Adrenal gland (tissue), 12 donors: ENCODE results near the gene FBLN2. TPM values are rescaled to one million over a fixed set of nuclear protein-coding genes. Genes with fewer than 3 reads are reported as not detected.

Experiments used
- DNase-seq, 7 donors: peaks; one replicate each; pipeline ENCODE4 v3.0.0-alpha.2; 2019 to 2020
- H3K27ac ChIP-seq, 5 donors: fragments of 200-600 bp; sonication (generic) in 4 of 5; 1 replicate in 3 of 5; 2 replicates in 2 of 5; pipeline versions ENCODE4 v1.5.1 to v1.8.0; 2016 to 2020; ENCODE audit warnings: mild to moderate bottlenecking in 1 of 5
- H3K27me3 ChIP-seq: fragments of 200-600 bp; 2 replicates; pipeline ENCODE4 v1.8.0; 2021
- H3K36me3 ChIP-seq, 2 donors: fragments of 200-600 bp; replicated peaks in 1 of 2; 1 replicate in 1 of 2; 2 replicates in 1 of 2; pipeline versions ENCODE4 v1.5.1 to v1.8.0; 2018 to 2022
- H3K4me1 ChIP-seq, 2 donors: fragments of 200-600 bp; replicated peaks in 1 of 2; 1 replicate in 1 of 2; 2 replicates in 1 of 2; pipeline versions ENCODE4 v1.5.1 to v1.8.0; 2018 to 2021
- H3K4me3 ChIP-seq, 4 donors: fragments of 200-600 bp; sonication (generic) in 3 of 4; one replicate each; pipeline ENCODE4 v1.5.1; 2016 to 2018
- H3K9me3 ChIP-seq, 3 donors: fragments of 200-600 bp; sonication (generic) in 1 of 3; replicated peaks in 1 of 3; 1 replicate in 2 of 3; 2 replicates in 1 of 3; pipeline versions ENCODE4 v1.5.1 to v1.8.0; 2016 to 2021
- POLR2A ChIP-seq, 2 donors: fragments of 450-650 bp; IDR thresholded peaks; one replicate each; pipeline ENCODE4 v1.6.1; 2017; ENCODE audit warnings: antibody characterized with exemption in 2 of 2, mild to moderate bottlenecking in 2 of 2, moderate library complexity in 1 of 2
- WGBS, 4 donors: extraction: QIAGEN DNeasy Blood & Tissue Kit in 2 of 4; methylation state at CpG; one replicate each; pipeline versions ENCODE4 v1.1.5 to v1.1.7; 2013 to 2017; 5-methylcytosine and 5-hydroxymethylcytosine counted together
- intact Hi-C, 2 donors: fragments of 100-400 bp; cut with DNase I; formaldehyde crosslinking; loops; one replicate each; pipeline versions ENCODE4 v1.14.1 to v1.15.0; 2022 to 2023
- polyA plus RNA-seq, 3 donors: library from polyadenylated mRNA; stranded (reverse); fragments of 200-250 nt in 2 of 3; fragments of 350-450 nt in 1 of 3; fragmentation: Illumina TruSeq in 1 of 3; extraction: RNeasy Lipid Tissue Mini Kit (QIAGEN cat#74804) in 1 of 3; gene quantifications; one replicate each; pipeline ENCODE4 v1.2.3, GENCODE V29; 2013 to 2014
- total RNA-seq, 9 donors: library from RNA; depleted of rRNA in 4 of 9; stranded (reverse); fragments of >200 nt in 4 of 9; fragments of 120-200 nt in 1 of 9; fragmentation: NEBNext Ultra II Directional in 1 of 9; extraction: Animal tissue kit (Norgen Biotek cat#: 25700) in 1 of 9; gene quantifications; one replicate each; pipeline versions ENCODE4 v1.1.0 to v1.2.4, GENCODE V29; 2013 to 2023
- TF ChIP-seq, protein P1 (sequence below), 6 experiments: fragments of 450-650 bp in 4 of 6; fragments of 200-600 bp in 2 of 6; sonication (generic) in 1 of 6; IDR thresholded peaks; 1 replicate in 5 of 6; 2 replicates in 1 of 6; pipeline versions ENCODE4 v1.5.1 to v1.8.0; 2016 to 2021; ENCODE audit warnings: antibody characterized with exemption in 6 of 6, mild to moderate bottlenecking in 2 of 6, moderate library complexity in 1 of 6
- donor health status: healthy with polysubstance abuse.
- donor health status: Bipolar disorder and iron deficiency.
- donor health status: DM: yes; HTN: yes; CAD: no.
- donor health status: DM: no; HTN: no; CAD: no.
- donor health status: DM: no; HTN: no; CAD: no.
- donor health status: DM: yes; HTN: yes; CAD: no.

The FBLN2 gene
- total and polyA plus RNA-seq, 12 donors = 1.8 to 31.5 (median 7.0) TPM

DNA sequence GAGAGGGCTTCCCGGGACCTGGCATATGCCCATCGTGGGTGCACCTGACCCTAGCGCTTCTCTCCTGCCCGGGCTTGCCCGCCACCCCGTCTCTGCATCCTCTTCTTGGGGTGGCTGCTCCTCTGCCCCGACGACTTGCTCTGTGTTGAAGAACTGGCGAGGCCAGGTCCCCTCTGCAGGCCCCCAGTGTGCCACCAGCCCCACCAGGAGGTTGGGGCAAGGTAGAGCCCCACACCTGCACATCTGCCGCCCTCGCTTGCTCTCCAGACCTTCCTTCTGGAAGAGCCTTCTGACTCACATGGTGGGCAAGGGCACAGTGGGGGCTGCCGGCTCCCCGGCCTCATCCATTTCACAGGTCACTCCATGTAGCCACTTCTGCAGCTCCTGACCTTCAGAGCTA, 84.3 kb downstream of the FBLN2 start:
- Histone ChIP-seq H3K27me3 (no peaks in the 10 kb centered on the region), H3K9me3 (no peaks in the 10 kb centered on the region), H3K27ac (no peak overlapping the region), H3K36me3 (no peaks in the 10 kb centered on the region), H3K4me1 (no peaks in the 10 kb centered on the region), H3K4me3 (no peak overlapping the region)
- no peak for DNase-seq
- no peak for TF ChIP-seq POLR2A (IDR thresholded peaks at IDR 0.05)
- TF ChIP-seq, protein P1, sequence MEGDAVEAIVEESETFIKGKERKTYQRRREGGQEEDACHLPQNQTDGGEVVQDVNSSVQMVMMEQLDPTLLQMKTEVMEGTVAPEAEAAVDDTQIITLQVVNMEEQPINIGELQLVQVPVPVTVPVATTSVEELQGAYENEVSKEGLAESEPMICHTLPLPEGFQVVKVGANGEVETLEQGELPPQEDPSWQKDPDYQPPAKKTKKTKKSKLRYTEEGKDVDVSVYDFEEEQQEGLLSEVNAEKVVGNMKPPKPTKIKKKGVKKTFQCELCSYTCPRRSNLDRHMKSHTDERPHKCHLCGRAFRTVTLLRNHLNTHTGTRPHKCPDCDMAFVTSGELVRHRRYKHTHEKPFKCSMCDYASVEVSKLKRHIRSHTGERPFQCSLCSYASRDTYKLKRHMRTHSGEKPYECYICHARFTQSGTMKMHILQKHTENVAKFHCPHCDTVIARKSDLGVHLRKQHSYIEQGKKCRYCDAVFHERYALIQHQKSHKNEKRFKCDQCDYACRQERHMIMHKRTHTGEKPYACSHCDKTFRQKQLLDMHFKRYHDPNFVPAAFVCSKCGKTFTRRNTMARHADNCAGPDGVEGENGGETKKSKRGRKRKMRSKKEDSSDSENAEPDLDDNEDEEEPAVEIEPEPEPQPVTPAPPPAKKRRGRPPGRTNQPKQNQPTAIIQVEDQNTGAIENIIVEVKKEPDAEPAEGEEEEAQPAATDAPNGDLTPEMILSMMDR (IDR thresholded peaks at IDR 0.05) = no peak
- intact Hi-C loops = no loop called here
- WGBS, 4 donors = 92 to 94% (median 93%) methylated on average over 5 to 13 of the region's 13 CpGs

DNA sequence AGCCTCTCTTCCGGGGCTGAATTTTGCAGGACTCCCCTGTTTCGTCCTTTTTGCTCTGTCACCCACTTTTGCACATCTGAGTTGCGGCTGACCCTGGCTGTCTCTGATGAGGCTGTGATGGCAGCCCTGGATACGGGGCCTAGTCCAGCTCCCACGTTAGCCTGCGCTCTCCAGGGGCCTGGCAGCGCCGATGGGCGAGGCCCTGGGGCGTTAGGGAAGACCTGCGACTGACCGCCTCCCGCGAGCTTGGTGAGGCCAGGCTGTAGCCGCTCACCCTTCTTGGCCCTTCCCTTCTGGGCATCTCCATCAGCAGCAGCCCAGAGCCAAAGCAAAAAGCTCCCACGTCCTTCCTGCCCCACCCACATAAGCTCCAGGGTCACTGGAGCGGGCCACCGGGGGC, 85.2 kb downstream of the FBLN2 start:
- Histone ChIP-seq H3K4me1 (no peaks in the 10 kb centered on the region), H3K27ac (no peak overlapping the region), H3K9me3 (no peaks in the 10 kb centered on the region), H3K27me3 (no peaks in the 10 kb centered on the region), H3K36me3 (no peaks in the 10 kb centered on the region), H3K4me3 (no peak overlapping the region)
- WGBS, 4 donors = 76 to 87% (median 81%) methylated on average over 6 to 18 of the region's 18 CpGs
- no peak for DNase-seq
- TF ChIP-seq POLR2A (IDR thresholded peaks at IDR 0.05) = no peak
- TF ChIP-seq, protein P1 (IDR thresholded peaks at IDR 0.05) = no peak
- intact Hi-C loops = no loop called here

DNA sequence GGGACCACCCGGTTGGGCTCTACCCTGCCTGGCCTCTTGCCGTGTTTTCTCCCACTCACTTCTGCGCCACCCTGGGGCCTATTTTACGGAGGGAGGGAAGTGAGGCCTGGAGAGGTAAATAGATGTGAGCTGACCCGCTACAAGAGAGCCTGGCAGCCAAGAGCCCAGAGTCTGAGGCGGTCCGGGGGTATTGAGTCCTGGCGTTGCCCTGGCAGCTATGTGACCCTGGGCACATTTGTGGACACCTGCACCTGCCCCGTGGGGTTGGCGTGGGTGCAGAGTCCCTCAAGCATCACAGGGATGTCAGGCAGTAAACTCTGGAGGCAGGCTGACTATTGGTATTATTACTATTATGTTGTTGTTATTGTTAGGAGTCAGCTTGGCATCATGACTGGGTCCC, 85.7 kb downstream of the FBLN2 start:
- H3K9me3 ChIP-seq = no peaks in the 10 kb centered on the region
- intact Hi-C loops = no loop called here
- no peaks in the 10 kb centered on the region for H3K4me1 ChIP-seq
- no peaks in the 10 kb centered on the region for H3K27me3 ChIP-seq
- 74 to 91% (median 82%) methylated on average over 9 to 10 of the region's 10 CpGs for WGBS, 4 donors
- no peak for DNase-seq
- H3K36me3 ChIP-seq = no peaks in the 10 kb centered on the region
- TF ChIP-seq, protein P1 (IDR thresholded peaks at IDR 0.05) = no peak
- no peak for TF ChIP-seq POLR2A (IDR thresholded peaks at IDR 0.05)
- no peak overlapping the region for H3K4me3 ChIP-seq
- H3K27ac ChIP-seq = no peak overlapping the region

DNA sequence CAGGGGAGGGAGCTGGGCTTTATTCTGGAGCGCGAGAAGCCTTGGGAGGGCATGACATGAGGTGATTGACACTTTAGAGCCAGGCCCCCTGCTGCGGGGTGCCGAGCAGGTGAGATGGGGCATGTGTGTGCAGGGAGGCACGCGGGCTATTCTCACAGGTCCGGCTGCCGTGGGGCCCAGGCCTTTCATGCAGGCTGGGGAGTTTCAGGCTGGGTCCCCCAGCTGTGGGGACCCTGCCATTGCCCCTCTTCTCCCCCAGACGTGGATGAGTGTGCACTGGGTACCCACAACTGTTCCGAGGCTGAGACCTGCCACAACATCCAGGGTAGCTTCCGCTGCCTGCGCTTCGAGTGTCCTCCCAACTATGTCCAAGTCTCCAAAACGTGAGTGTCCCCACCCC, 87.3 kb downstream of the FBLN2 start:
- Histone ChIP-seq H3K4me3 (no peak overlapping the region), H3K9me3 (no peaks in the 10 kb centered on the region), H3K27ac (no peak overlapping the region), H3K27me3 (no peaks in the 10 kb centered on the region), H3K36me3 (no peaks in the 10 kb centered on the region), H3K4me1 (no peaks in the 10 kb centered on the region)
- TF ChIP-seq, protein P1 (IDR thresholded peaks at IDR 0.05) = no peak
- no peak for TF ChIP-seq POLR2A (IDR thresholded peaks at IDR 0.05)
- WGBS, 4 donors = 75 to 87% (median 80%) methylated on average over 11 to 14 of the region's 14 CpGs
- DNase-seq = no peak
- intact Hi-C loops = no loop called here
